HL-60/S4 treated with retinoic acid at 250 ng/mL for 4 days and 3 days (cell line): ENCODE results near the gene MTTP.

Source experiments
- in situ Hi-C: fragments of 300-500 bp; cut with MboI; formaldehyde crosslinking; loops from 2 replicates; pipeline ENCODE4 v1.7.0; 2022; ENCODE audit warnings: low sequenced_read_pairs

MTTP gene

GRCh38 chr4:99664716-99665115 lies 90.1 kb downstream of the MTTP start:
- in situ Hi-C loops: no loop called here

- in situ Hi-C loops: no loop called here
These were observed 91.4 kb downstream of the MTTP start for GRCh38 chr4:99665983-99666382.

- in situ Hi-C loops: no loop called here
These were observed 93.8 kb downstream of the MTTP start for GRCh38 chr4:99668472-99668871.

- in situ Hi-C loops: no loop called here
These were observed 94.5 kb downstream of the MTTP start for GRCh38 chr4:99669084-99669483.

GRCh38 chr4:99670409-99671073 lies 95.9 kb downstream of the MTTP start:
- in situ Hi-C loops: no loop called here
